Aorta (tissue), 5 donors: Measurements from ENCODE around the gene IL5. TPM values are rescaled to one million over a fixed set of nuclear protein-coding genes. Genes with fewer than 3 reads are reported as not detected.
"Not testable (repeated sequence)": the region's sequence is repeated elsewhere in the genome, so short reads cannot be mapped to it uniquely, and the experiment has no call there.

ENCODE experiments used
- ATAC-seq: fragments of 200-7000 bp; cut with Tn5 transposase; one replicate; pipeline ENCODE4 v1.9.1; 2022; ENCODE audit warnings: moderate library complexity; ENCODE audit not compliant: low FRiP score
- DNase-seq, 2 donors: peaks; one replicate each; pipeline ENCODE4 v3.0.0-alpha.2; 2020
- H3K27ac ChIP-seq, 2 donors: one replicate each; pipeline ENCODE4 v1.5.1; 2013; ENCODE audit warnings: low read length in 2 of 2, mild to moderate bottlenecking in 2 of 2, moderate library complexity in 2 of 2, control low read depth in 1 of 2, inconsistent platforms in 1 of 2, low read depth in 1 of 2
- H3K27me3 ChIP-seq, 2 donors: one replicate each; pipeline ENCODE4 v1.6.1; 2013; ENCODE audit warnings: control low read depth in 1 of 2, low read length in 1 of 2, mild to moderate bottlenecking in 1 of 2, moderate library complexity in 1 of 2; ENCODE audit not compliant: insufficient read depth in 2 of 2, control insufficient read depth in 1 of 2
- H3K36me3 ChIP-seq, 2 donors: one replicate each; pipeline ENCODE4 v1.6.1; 2013; ENCODE audit warnings: control low read depth in 1 of 2, low read length in 1 of 2, mild to moderate bottlenecking in 1 of 2; ENCODE audit not compliant: insufficient read depth in 2 of 2, control insufficient read depth in 1 of 2
- H3K4me1 ChIP-seq, 2 donors: one replicate each; pipeline ENCODE4 v1.6.1; 2013; ENCODE audit warnings: low read length in 2 of 2, control low read depth in 1 of 2, mild to moderate bottlenecking in 1 of 2, moderate library complexity in 1 of 2; ENCODE audit not compliant: insufficient read depth in 2 of 2, control insufficient read depth in 1 of 2
- H3K4me3 ChIP-seq, 2 donors: one replicate each; pipeline ENCODE4 v1.5.1; 2013; ENCODE audit warnings: low read length in 2 of 2, control low read depth in 1 of 2, mild to moderate bottlenecking in 1 of 2
- H3K9me3 ChIP-seq: one replicate; pipeline ENCODE4 v1.6.1; 2013; ENCODE audit warnings: mild to moderate bottlenecking, low read length; ENCODE audit not compliant: control insufficient read depth
- WGBS, 2 donors: extraction: QIAGEN DNeasy Blood & Tissue Kit; methylation state at CpG; one replicate each; pipeline ENCODE4 v1.1.7; 2013; 5-methylcytosine and 5-hydroxymethylcytosine counted together
- intact Hi-C, 2 donors: fragments of 100-400 bp; cut with DNase I; formaldehyde crosslinking; loops; one replicate each; pipeline versions ENCODE4 v1.14.2 to v1.15.0; 2022
- polyA plus RNA-seq, 2 donors: library from polyadenylated mRNA; stranded (reverse); fragments of 200-250 nt; gene quantifications; one replicate each; pipeline ENCODE4 v1.2.3, GENCODE V29; 2013
- total RNA-seq, 2 donors: library from RNA; stranded (reverse); fragmentation: NEBNext Ultra II Directional; extraction: Animal tissue kit (Norgen Biotek cat#: 25700); gene quantifications; one replicate each; pipeline ENCODE4 v1.2.1, GENCODE V29; 2021
- donor health status: healthy with polysubstance abuse.
- donor health status: Bipolar disorder and iron deficiency.
- donor health status: DM: no; HTN: no; CAD: no.
- donor health status: DM: no; HTN: no; CAD: no.
- donor health status: DM: yes; HTN: yes; CAD: no.

IL5 gene
- total and polyA plus RNA-seq, 4 donors, result not detected

DNA sequence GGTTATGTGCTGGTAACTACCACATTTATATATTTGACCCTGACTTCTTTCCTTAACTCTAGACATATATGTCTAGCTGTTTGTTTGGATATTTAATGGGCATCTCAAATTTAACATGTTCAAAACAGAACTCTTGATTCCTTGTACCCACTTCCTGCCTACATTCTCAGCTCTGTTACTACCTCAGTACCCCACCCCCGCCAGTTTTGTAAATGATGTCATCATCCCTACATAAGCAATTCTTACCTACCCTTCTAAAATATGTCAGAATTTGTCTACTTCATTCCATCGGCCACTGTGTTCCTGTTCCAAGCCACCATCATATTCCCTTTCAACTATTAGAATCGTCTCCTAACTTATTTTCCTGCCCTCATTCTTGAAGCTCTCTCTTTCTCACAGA is 18.3 kb upstream of the IL5 start:
- Histone ChIP-seq H3K36me3 (peaks cover 0 to 3% of the 10 kb centered on the region in 2 donors), H3K27me3 (no peaks in the 10 kb centered on the region), H3K27ac (no peak overlapping the region), H3K9me3 (no peaks in the 10 kb centered on the region), H3K4me1 (peaks cover 0 to 1% of the 10 kb centered on the region in 2 donors), H3K4me3 (no peak overlapping the region)
- ATAC-seq, result no peak
- no peak for DNase-seq
- WGBS, 2 donors, result 88 to 90% methylated on average over 3 of the region's 3 CpGs
- intact Hi-C loops, result no loop called here

DNA sequence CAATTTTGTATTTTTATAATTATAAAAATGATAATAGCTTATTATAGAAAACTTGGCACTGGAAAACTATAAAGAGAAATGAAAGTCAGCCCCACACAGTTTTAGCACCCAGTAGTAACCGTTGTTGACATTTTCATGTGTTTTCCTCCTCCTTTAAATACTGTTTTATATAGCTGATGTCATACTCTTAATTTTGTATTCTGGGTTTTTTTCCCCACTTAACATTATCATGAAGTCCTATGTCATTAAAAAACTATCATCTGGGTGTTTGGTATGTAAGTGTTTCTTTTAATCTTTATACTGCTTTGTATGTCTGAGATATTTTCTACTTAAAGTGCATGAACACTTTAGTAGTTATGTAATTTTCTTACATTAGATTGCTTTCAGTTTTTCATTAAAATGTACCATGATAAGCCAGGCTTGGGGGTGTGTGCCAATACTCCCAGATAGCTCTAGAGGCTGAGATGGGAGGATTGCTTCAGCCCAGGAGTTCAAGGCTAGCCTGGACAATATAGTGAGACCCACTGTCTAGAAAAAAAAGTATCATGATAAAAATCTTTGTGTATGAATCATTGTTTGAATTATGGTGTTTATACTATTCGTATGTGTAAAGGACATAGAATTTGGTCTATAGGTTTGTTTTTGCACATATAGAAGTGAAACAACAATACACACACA is 16.2 kb upstream of the IL5 start:
- intact Hi-C loops, result no loop called here
- Histone ChIP-seq H3K4me1 (peaks cover 0 to 1% of the 10 kb centered on the region in 2 donors), H3K9me3 (no peaks in the 10 kb centered on the region), H3K27ac (no peak overlapping the region), H3K27me3 (no peaks in the 10 kb centered on the region), H3K36me3 (peaks cover 0 to 1% of the 10 kb centered on the region in 2 donors), H3K4me3 (no peak overlapping the region)
- ATAC-seq (no peak), DNase-seq (no peak)
- 82 to 89% methylated on average over 2 of the region's 2 CpGs for WGBS, 2 donors

DNA sequence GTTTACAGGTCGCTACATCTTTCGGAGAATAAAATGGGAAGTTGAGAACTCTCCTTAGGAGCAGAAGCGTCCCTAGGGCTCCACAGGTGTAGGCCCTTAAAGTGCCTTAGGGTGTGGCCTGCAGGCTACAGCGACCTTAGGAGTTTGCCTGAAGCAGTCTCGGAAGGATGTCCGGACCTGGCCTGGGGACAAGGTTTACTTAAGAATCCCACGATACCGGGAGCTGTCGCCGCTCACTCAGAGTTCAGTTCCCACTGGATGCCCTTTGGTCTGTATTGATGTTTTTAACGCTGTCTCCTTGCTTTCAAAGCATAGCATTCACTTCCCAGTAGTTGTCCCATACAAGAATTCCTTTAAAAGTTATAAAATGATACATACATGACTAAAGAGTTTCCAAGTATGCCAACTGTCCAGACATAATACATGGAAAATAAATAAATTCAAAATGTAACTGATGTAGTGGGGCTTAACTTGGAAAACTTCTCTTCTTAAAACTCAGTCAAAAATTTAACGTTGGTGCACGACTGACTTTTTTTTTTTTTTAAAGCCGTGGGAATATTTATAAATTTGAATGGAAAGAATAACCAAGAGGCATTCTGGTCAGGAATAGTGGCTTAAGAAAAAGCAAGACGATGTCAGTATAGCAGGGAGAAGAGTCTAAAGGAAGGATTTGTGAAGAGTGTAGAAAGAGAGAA is 14.3 kb upstream of the IL5 start:
- 0 to 2% methylated on average over 15 of the region's 15 CpGs for WGBS, 2 donors
- H3K4me3 ChIP-seq, result peak overlapping the region; percentile 29 to 50
- intact Hi-C loops, result no loop called here
- H3K27me3 ChIP-seq, result no peaks in the 10 kb centered on the region
- ATAC-seq, result peak; percentile 42
- H3K9me3 ChIP-seq, result no peaks in the 10 kb centered on the region
- peak overlapping the region; percentile 16 to 54 for H3K27ac ChIP-seq
- H3K4me1 ChIP-seq, result peaks cover 0 to 1% of the 10 kb centered on the region in 2 donors
- peaks cover 0 to 1% of the 10 kb centered on the region in 2 donors for H3K36me3 ChIP-seq
- peak in 1 of 2 donors; percentile 56 for DNase-seq

DNA sequence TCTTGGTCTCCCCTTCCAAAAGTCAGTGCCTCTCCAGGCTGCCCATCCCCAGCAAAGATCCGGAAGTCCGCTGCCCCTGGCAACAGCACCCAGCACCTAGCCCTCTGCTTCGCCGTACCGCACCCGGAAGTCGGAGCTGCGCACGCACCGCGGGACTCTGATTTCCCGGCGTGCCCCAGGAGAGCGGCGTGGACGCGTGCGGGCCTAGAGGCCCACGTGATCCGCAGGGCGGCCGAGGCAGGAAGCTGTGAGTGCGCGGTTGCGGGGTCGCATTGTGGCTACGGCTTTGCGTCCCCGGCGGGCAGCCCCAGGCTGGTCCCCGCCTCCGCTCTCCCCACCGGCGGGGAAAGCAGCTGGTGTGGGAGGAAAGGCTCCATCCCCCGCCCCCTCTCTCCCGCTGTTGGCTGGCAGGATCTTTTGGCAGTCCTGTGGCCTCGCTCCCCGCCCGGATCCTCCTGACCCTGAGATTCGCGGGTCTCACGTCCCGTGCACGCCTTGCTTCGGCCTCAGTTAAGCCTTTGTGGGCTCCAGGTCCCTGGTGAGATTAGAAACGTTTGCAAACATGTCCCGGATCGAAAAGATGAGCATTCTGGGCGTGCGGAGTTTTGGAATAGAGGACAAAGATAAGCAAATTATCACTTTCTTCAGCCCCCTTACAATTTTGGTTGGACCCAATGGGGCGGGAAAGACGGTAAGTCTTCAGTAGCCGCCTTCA is 13.6 kb upstream of the IL5 start, which contains the start of gene RAD50:
Gene RAD50, plus strand, starts transcription at position 215 of the 715 bp plus-strand sequence. Its CDS starts 348 bp downstream, at position 563.
- Histone ChIP-seq H3K9me3 (no peaks in the 10 kb centered on the region), H3K27me3 (no peaks in the 10 kb centered on the region), H3K36me3 (peaks cover 0 to 1% of the 10 kb centered on the region in 2 donors), H3K4me1 (peaks cover 0 to 1% of the 10 kb centered on the region in 2 donors), H3K27ac (peak within 1 kb of the TSS; percentile 30 to 54), H3K4me3 (peak within 1 kb of the TSS; percentile 29 to 50)
- WGBS, 2 donors, result 0 to 1% methylated on average over 53 of the region's 53 CpGs
- intact Hi-C loops, result no loop called here
- ATAC-seq (peak; percentile 99), DNase-seq (peak; percentile 96 to 98)

DNA sequence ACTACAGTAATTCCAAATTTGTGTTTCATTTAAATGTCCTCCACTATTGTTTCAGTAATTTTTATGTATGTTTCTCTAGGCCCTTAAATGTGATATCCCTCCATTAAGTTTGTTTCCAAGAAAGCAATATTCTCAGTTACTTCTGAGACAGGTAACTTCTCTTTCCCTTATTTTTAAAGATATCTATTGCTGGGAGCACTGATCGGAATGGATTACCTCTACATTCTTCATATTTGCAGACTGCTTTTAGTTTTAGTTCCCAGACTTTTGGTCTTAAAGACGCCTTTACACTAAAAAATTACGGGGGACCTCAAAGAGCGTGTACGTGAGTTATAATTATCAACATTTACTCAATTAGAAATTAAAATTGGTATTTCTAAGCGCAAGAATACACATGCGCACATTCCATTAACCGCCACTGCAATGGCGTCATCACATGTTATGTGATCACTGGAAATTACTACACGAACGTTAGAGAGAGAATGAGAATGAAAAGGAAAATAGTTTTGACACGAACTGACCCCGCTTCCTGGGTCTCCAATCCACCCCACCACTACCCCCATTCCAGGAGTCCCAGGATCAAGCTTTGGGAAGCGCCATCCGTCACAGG is 12.9 kb upstream of the IL5 start:
- intact Hi-C loops, result no loop called here
- no peaks in the 10 kb centered on the region for H3K9me3 ChIP-seq
- ATAC-seq (no peak), DNase-seq (no peak)
- H3K4me3 ChIP-seq, result peak overlapping the region; percentile 29 to 50
- peak overlapping the region; percentile 30 to 54 for H3K27ac ChIP-seq
- 40 to 41% methylated on average over 15 of the region's 15 CpGs for WGBS, 2 donors
- peaks cover 0 to 1% of the 10 kb centered on the region in 2 donors for H3K4me1 ChIP-seq
- H3K27me3 ChIP-seq, result no peaks in the 10 kb centered on the region
- H3K36me3 ChIP-seq, result no peaks in the 10 kb centered on the region

DNA sequence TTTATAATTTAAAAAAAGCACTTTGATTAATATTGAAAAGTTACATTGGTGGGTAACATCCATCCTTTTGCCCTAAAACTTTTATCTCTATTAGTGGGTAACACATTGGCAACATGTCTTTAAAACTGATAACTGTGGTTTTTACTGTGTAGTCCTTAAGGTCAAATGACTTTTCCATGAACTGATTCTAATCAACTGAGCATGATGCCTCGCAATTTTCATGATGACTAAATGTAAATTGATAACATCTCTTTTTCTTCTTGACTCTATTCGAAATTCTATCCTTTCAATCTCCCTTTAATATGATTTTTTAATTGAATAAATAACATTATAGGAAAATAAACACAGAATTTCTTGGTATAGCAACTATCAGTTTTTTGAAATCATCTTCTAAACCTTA is 6.3 kb upstream of the IL5 start:
- no peaks in the 10 kb centered on the region for H3K4me1 ChIP-seq
- ATAC-seq, result no peak
- no peaks in the 10 kb centered on the region for H3K36me3 ChIP-seq
- intact Hi-C loops, result no loop called here
- H3K27ac ChIP-seq, result no peak overlapping the region
- DNase-seq, result no peak
- no peak overlapping the region for H3K4me3 ChIP-seq
- 94% methylated on average over 2 of the region's 2 CpGs for WGBS, 2 donors
- no peaks in the 10 kb centered on the region for H3K9me3 ChIP-seq
- H3K27me3 ChIP-seq, result no peaks in the 10 kb centered on the region

DNA sequence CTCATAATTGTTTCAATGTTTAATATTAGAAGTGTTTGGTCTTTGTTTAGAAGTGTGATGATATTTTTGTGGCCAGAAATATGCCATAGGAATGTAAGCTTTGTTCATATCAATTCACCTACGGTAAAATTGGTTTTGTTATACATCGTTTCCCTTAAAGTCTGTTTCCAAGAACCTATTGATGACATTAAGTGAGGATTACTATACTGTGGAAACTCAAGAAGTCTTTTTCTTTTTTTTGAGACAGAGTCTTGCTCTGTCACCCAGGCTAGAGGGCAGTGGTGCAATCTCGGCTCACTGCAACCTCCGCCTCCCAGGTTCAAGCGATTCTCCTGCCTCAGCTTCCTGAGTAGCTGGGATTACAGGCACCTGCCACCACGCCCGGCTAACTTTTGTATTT is 5.5 kb upstream of the IL5 start:
- H3K4me3 ChIP-seq, H3K27ac ChIP-seq, H3K4me1 ChIP-seq, DNase-seq, H3K9me3 ChIP-seq, H3K27me3 ChIP-seq, ATAC-seq, intact Hi-C loops, H3K36me3 ChIP-seq: not testable (repeated sequence)
- 91 to 93% methylated on average over 5 of the region's 7 CpGs for WGBS, 2 donors

DNA sequence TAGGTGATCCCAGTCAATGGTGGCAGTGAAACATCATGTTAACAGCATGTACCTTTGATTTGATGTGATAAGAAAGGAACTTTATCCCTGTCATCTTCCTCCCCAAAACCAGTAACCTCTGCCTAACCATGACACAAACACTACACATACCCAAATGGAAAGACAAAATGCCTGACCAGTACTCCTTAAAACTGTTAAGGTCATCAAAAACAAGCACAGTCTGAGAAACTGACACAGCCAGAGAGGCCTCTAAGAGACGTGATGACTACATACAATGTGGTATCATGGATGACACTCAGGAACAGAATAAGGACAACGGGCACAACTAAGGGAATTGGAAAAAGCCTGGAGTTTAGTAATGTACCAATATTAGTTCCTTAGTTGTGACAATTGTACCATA is 3.9 kb upstream of the IL5 start:
- H3K9me3 ChIP-seq, result no peaks in the 10 kb centered on the region
- no peaks in the 10 kb centered on the region for H3K27me3 ChIP-seq
- WGBS, 2 donors, result 83 to 87% methylated on average over 2 of the region's 2 CpGs
- H3K4me3 ChIP-seq, result no peak overlapping the region
- H3K36me3 ChIP-seq, result no peaks in the 10 kb centered on the region
- ATAC-seq (no peak), DNase-seq (no peak)
- no peaks in the 10 kb centered on the region for H3K4me1 ChIP-seq
- intact Hi-C loops, result no loop called here
- H3K27ac ChIP-seq, result no peak overlapping the region
